Upper lobe of left lung (tissue), 6 donors: ENCODE data around the gene RAPGEF5. TPM values are rescaled to one million over a fixed set of nuclear protein-coding genes. Genes with fewer than 3 reads are reported as not detected.

ENCODE experiments used
- ATAC-seq, 2 donors: fragments of 200-7000 bp; cut with Tn5 transposase; one replicate each; pipeline ENCODE4 v1.9.1; 2022; ENCODE audit warnings: mild to moderate bottlenecking in 2 of 2, moderate library complexity in 2 of 2; ENCODE audit not compliant: low FRiP score in 2 of 2
- DNase-seq, 2 donors: peaks; one replicate each; pipeline ENCODE4 v3.0.0-alpha.2; 2019 to 2020
- H3K27ac ChIP-seq, 4 donors: fragments of 200-600 bp; sonication (generic); one replicate each; pipeline ENCODE4 v1.5.1; 2016 to 2019
- H3K27me3 ChIP-seq, 4 donors: fragments of 200-600 bp; sonication (generic); one replicate each; pipeline ENCODE4 v1.5.1; 2017 to 2019
- H3K36me3 ChIP-seq, 4 donors: fragments of 200-600 bp; sonication (generic); one replicate each; pipeline ENCODE4 v1.5.1; 2016 to 2019
- H3K4me1 ChIP-seq, 4 donors: fragments of 200-600 bp; sonication (generic); one replicate each; pipeline ENCODE4 v1.5.1; 2018 to 2019
- H3K4me3 ChIP-seq, 4 donors: fragments of 200-600 bp; sonication (generic); one replicate each; pipeline ENCODE4 v1.5.1; 2017 to 2019; ENCODE audit warnings: mild to moderate bottlenecking in 2 of 4, moderate library complexity in 1 of 4
- H3K9me3 ChIP-seq, 4 donors: fragments of 200-600 bp; sonication (generic); one replicate each; pipeline ENCODE4 v1.5.1; 2018 to 2019
- CTCF ChIP-seq, 6 experiments: fragments of 450-650 bp in 4 of 6; fragments of 200-600 bp in 2 of 6; sonication (generic) in 2 of 6; IDR thresholded peaks; one replicate each; pipeline ENCODE4 v1.5.1; 2016 to 2019; ENCODE audit warnings: antibody characterized with exemption in 6 of 6
- EP300 ChIP-seq, 4 donors: sonication (generic); formaldehyde crosslinking; IDR thresholded peaks; one replicate each; pipeline ENCODE4 v1.5.1; 2017; ENCODE audit warnings: antibody characterized with exemption in 4 of 4, control low read depth in 2 of 4
- POLR2A ChIP-seq, 4 donors: fragments of 450-650 bp; IDR thresholded peaks; one replicate each; pipeline ENCODE4 v1.5.1; 2016 to 2017; ENCODE audit warnings: antibody characterized with exemption in 4 of 4, mild to moderate bottlenecking in 2 of 4
- POLR2AphosphoS5 ChIP-seq, 2 donors: sonication (generic); formaldehyde crosslinking; IDR thresholded peaks; one replicate each; pipeline ENCODE4 v1.5.1; 2017; ENCODE audit warnings: antibody characterized with exemption in 2 of 2
- WGBS, 2 donors: methylation state at CpG; one replicate each; pipeline ENCODE4 v1.1.5; 2017 to 2018; 5-methylcytosine and 5-hydroxymethylcytosine counted together
- total RNA-seq, 6 donors: library from RNA; depleted of rRNA in 4 of 6; stranded (reverse); fragments of >200 nt in 4 of 6; gene quantifications; one replicate each; pipeline versions ENCODE4 v1.1.0 to v1.2.1, GENCODE V29; 2016 to 2021
- donor health status: DM: no; HTN: no; CAD: no; lungs with moderate emphysema.
- donor health status: DM: no; HTN: yes; CAD: no; lungs with severe emphysema.

The RAPGEF5 gene
- total RNA-seq, 6 donors from 2014 or later: 68.1 to 206 (median 101) TPM

GRCh38 chr7:22173685-22174573 lies 183.0 kb downstream of the RAPGEF5 start:
- no peaks in the 10 kb centered on the region for H3K27me3 ChIP-seq
- DNase-seq: no peak
- peaks cover 0 to 9% (median 2%) of the 10 kb centered on the region in 4 donors for H3K4me1 ChIP-seq
- H3K9me3 ChIP-seq: no peaks in the 10 kb centered on the region
- WGBS, 2 donors: 77 to 82% methylated on average over 7 of the region's 7 CpGs
- no peak overlapping the region for H3K4me3 ChIP-seq
- ATAC-seq: no peak
- peak overlapping the region in 1 of 4 donors; percentile 48 for H3K27ac ChIP-seq
- TF ChIP-seq POLR2A (IDR thresholded peaks at IDR 0.05): no peak
- no peak for TF ChIP-seq EP300 (IDR thresholded peaks at IDR 0.05)
- TF ChIP-seq CTCF (IDR thresholded peaks at IDR 0.05): no peak
- no peak for TF ChIP-seq POLR2AphosphoS5 (IDR thresholded peaks at IDR 0.05)
- peaks cover 0 to 27% (median 0%) of the 10 kb centered on the region in 4 donors for H3K36me3 ChIP-seq

- 92 to 100% methylated on average over 1 of the region's 1 CpG for WGBS, 2 donors
- H3K9me3 ChIP-seq: no peaks in the 10 kb centered on the region
- H3K36me3 ChIP-seq: peaks cover 0 to 27% (median 6%) of the 10 kb centered on the region in 4 donors
- no peaks in the 10 kb centered on the region for H3K27me3 ChIP-seq
- H3K4me1 ChIP-seq: peaks cover 0 to 3% (median 0%) of the 10 kb centered on the region in 4 donors
- H3K27ac ChIP-seq: peak overlapping the region in 1 of 4 donors; percentile 14
- DNase-seq (no peak), ATAC-seq (no peak)
- TF ChIP-seq CTCF (IDR thresholded peaks at IDR 0.05): no peak
- no peak for TF ChIP-seq POLR2A (IDR thresholded peaks at IDR 0.05)
- no peak for TF ChIP-seq EP300 (IDR thresholded peaks at IDR 0.05)
- TF ChIP-seq POLR2AphosphoS5 (IDR thresholded peaks at IDR 0.05): no peak
- no peak overlapping the region for H3K4me3 ChIP-seq
These were observed 188.8 kb downstream of the RAPGEF5 start for GRCh38 chr7:22168129-22168634.

GRCh38 chr7:22167482-22167881 lies 189.5 kb downstream of the RAPGEF5 start:
- H3K9me3 ChIP-seq: no peaks in the 10 kb centered on the region
- no peak for DNase-seq
- peak overlapping the region in 1 of 4 donors; percentile 14 for H3K27ac ChIP-seq
- H3K4me1 ChIP-seq: peaks cover 0 to 3% (median 0%) of the 10 kb centered on the region in 4 donors
- H3K36me3 ChIP-seq: peaks cover 0 to 31% (median 6%) of the 10 kb centered on the region in 4 donors
- 76 to 91% methylated on average over 1 of the region's 1 CpG for WGBS, 2 donors
- H3K27me3 ChIP-seq: no peaks in the 10 kb centered on the region
- ATAC-seq: no peak
- H3K4me3 ChIP-seq: no peak overlapping the region
- TF ChIP-seq EP300 (IDR thresholded peaks at IDR 0.05) (no peak), POLR2AphosphoS5 (IDR thresholded peaks at IDR 0.05) (no peak), CTCF (IDR thresholded peaks at IDR 0.05) (no peak), POLR2A (IDR thresholded peaks at IDR 0.05) (no peak)

GRCh38 chr7:22166928-22167327 lies 190.0 kb downstream of the RAPGEF5 start:
- no peak for DNase-seq
- Histone ChIP-seq H3K27ac (no peak overlapping the region), H3K36me3 (peaks cover 0 to 36% (median 6%) of the 10 kb centered on the region in 4 donors), H3K9me3 (no peaks in the 10 kb centered on the region), H3K27me3 (no peaks in the 10 kb centered on the region), H3K4me1 (peaks cover 0 to 3% (median 0%) of the 10 kb centered on the region in 4 donors), H3K4me3 (no peak overlapping the region)
- TF ChIP-seq POLR2A (IDR thresholded peaks at IDR 0.05) (no peak), POLR2AphosphoS5 (IDR thresholded peaks at IDR 0.05) (no peak), EP300 (IDR thresholded peaks at IDR 0.05) (no peak), CTCF (IDR thresholded peaks at IDR 0.05) (no peak)
- 28 to 37% methylated on average over 2 of the region's 2 CpGs for WGBS, 2 donors
- no peak for ATAC-seq
